Coronary artery (tissue), 2 donors: ENCODE data around the gene PTPN6.

ENCODE experiments used
- DNase-seq: peaks from one replicate; pipeline ENCODE4 v3.0.0-alpha.2; 2017; ENCODE audit warnings: low spot score
- H3K27ac ChIP-seq, 2 donors: fragments of 200-600 bp; sonication (generic); one replicate each; pipeline ENCODE4 v1.5.1; 2016 to 2019
- H3K4me3 ChIP-seq: fragments of 200-600 bp; sonication (generic); 2 replicates; pipeline ENCODE4 v1.5.1; 2016; ENCODE audit warnings: mild to moderate bottlenecking, moderate library complexity
- CTCF ChIP-seq: fragments of 200-600 bp; sonication (generic); IDR thresholded peaks from one replicate; pipeline ENCODE4 v1.5.1; 2019; ENCODE audit warnings: antibody characterized with exemption

Gene PTPN6

DNA sequence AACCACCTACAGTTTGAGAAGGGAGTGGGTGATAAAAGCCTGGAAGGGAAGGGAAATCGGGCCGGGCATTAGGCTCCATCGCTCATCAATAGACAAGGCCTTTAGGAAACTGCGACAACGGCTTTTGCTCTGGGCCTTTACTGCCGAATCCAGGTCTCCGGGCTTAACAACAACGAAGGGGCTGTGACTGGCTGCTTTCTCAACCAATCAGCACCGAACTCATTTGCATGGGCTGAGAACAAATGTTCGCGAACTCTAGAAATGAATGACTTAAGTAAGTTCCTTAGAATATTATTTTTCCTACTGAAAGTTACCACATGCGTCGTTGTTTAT, 7.8 kb upstream of the PTPN6 start:
- DNase-seq: peak; percentile 90
- Histone ChIP-seq H3K27ac (peak overlapping the region; percentile 91 to 94), H3K4me3 (peak overlapping the region; percentile 78)
- TF ChIP-seq CTCF: no peak

DNA sequence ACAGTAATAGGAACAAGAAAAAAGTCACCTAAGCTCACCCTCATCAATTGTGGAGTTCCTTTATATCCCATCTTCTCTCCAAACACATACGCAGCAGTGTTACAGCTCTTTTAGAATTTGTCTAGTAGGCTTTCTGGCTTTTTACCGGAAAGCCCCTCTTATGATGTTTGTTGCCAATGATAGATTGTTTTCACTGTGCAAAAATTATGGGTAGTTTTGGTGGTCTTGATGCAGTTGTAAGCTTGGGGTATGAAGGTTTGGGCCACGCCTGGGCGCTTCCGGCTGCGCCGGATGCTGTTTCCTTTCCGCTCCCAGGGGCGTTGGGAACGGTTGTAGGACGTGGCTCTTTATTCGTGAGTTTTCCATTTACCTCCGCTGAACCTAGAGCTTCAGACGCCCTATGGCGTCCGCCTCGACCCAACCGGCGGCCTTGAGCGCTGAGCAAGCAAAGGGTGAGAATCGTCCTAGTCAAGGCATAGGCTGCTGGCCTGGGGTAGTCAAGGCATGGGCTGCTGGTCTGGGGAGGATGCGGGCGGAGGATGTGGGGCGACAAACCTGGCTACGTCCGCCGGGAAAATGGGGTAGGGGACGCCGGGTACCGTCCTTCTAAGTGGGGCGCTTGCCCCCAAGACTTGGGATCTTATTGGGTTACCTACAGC, 7.3 kb upstream of the PTPN6 start, which contains the start of the genes C12orf57 and RNU7-1:
Gene C12orf57 (plus strand): TSS at position 301 of the 659 bp plus-strand sequence. CDS start 100 bp downstream, at position 401.
Gene RNU7-1 (plus strand): TSS at position 95 of the 659 bp plus-strand sequence.
- TF ChIP-seq CTCF: no peak
- H3K4me3 ChIP-seq: peak within 1 kb of the TSS; percentile 78
- H3K27ac ChIP-seq: peak within 1 kb of the TSS; percentile 91 to 94
- peak; percentile 88 for DNase-seq

DNA sequence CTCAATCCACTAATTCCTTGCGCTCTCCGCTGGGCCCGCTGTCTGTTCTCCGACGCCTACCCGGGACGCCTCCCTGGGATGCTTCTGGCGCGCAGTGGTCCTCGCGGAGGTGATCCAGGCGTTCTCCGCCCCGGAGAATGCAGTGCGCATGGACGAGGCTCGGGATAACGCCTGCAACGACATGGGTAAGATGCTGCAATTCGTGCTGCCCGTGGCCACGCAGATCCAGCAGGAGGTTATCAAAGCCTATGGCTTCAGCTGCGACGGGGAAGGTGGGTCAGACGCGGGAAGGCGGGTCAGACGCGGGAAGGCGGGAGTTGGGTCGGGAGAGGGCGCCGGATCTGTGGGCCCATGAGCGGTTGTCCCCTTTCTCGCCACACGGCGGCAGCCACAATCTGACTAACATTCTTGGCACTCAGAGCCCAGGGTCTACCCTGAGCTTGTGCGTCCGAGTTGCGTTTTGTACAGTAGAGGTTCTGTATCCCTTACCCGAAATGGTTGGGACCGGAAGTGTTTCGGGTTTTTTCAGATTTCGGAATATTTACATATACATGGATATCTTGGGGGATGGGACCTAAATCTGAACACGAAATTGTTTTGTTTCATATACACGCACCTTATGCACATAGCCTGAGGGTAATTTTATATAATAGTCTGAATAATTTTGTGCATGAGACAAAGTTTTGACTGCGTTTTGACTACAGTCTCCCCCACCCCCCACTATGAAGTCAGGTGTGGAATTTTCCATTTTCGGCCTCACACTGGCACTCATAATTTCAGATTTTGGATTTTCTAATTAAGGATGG, 6.6 kb upstream of the PTPN6 start:
- peak overlapping the region; percentile 78 for H3K4me3 ChIP-seq
- DNase-seq: peak; percentile 97
- peak overlapping the region; percentile 91 to 94 for H3K27ac ChIP-seq
- TF ChIP-seq CTCF: peak; percentile 52

DNA sequence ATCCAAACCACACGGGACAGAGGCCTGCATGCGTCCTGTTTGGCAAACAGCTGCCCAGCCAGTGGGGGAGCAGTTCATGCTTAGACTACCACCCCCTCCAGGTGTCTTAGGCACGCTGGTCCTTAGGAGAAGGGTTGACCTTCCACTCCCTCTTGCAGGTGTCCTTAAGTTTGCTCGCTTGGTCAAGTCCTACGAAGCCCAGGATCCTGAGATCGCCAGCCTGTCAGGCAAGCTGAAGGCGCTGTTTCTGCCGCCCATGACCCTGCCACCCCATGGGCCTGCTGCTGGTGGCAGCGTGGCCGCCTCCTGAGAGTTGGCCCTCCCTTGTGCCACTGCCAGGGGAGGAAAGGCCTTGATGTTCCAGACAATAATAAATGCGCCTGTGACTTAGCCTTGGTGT, 5.5 kb upstream of the PTPN6 start:
- no peak for TF ChIP-seq CTCF
- Histone ChIP-seq H3K27ac (peak overlapping the region in 1 of 2 donors; percentile 94), H3K4me3 (peak overlapping the region; percentile 78)
- DNase-seq: no peak

DNA sequence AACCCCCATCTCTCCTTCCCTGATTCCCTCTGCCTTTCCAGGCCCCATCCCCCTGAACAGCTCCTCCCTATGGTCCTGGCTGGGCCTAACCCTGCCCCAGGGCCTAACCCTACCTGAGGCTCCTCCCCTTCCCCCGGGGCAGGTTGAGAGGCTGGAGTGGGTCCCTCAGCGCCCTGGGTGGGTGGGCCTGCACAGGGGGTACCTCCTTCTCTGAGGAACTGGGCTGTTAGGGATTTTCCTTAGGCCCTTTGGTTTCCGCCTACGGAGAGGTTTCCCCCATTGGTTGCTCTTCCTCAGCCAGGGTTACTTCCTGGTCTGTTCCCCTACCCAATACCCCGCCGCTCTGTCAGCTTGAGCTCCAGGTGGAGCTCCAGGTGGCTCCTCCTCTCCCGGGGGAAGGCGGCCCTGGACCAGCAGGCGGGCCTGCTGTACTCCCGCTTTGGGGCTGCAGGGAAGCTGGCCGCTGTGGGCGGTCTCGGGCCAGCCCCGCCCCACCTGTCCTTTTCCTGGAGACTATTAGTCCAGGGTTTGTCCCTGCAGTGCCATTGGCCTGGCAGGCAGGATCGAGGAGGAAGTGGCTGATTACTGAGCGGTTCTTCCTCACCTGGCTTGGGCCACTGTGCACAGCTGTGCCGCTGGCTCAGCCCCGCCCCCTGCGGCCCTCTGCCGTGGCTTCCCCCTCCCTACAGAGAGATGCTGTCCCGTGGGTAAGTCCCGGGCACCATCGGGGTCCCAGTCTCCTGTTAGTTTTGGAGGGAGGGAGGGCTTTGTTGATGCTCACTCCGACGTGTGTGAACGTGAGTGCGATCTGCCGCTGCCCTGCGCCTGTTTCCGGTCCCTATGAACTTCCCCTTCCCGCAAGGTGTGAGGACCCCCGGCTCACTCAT, 4.9 kb upstream of the PTPN6 start:
- no peak for DNase-seq
- TF ChIP-seq CTCF: no peak
- Histone ChIP-seq H3K27ac (peak overlapping the region in 1 of 2 donors; percentile 94), H3K4me3 (peak overlapping the region; percentile 45)

GRCh38 chr12:6946920-6947374, 4.2 kb upstream of the PTPN6 start:
- DNase-seq: no peak
- peak overlapping the region; percentile 45 for H3K4me3 ChIP-seq
- TF ChIP-seq CTCF: no peak
- peak overlapping the region in 1 of 2 donors; percentile 94 for H3K27ac ChIP-seq
